ENCODE data around the gene B3GLCT. TPM values are rescaled to one million over a fixed set of nuclear protein-coding genes. Genes with fewer than 3 reads are reported as not detected.

The B3GLCT gene
- total RNA-seq, 1 donor from 2014 or later: 27.2 TPM

GRCh38 chr13:31377946-31378345 is 178.2 kb downstream of the B3GLCT start:
- peaks cover 3% of the 10 kb centered on the region for H3K4me1 Mint-ChIP-seq
- no peak for DNase-seq (ENCODE audit: low spot score in 2 of 2, unreplicated experiment in 2 of 2)

DNA sequence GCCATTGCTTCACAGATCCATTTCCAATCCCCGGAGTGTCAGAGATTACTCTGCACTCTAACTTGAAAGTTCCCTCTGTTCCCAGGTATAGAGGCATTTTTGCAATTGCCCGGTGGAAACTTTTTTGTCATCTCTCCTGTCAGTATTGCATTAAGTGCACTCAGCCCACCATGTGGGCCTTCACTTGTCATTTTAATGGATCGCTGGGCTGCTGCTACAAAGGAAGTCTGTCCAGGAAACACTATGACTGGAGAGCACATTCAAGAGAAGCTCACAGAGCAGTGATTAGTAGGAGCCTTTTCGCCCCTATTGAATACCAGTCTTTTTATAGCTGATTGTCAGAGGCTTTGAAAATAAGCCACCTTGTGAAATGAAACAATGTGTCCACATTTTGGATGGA is 180.9 kb downstream of the B3GLCT start:
- no peak overlapping the region for H3K4me3 Mint-ChIP-seq
- DNase-seq (ENCODE audit: low spot score in 2 of 2, unreplicated experiment in 2 of 2): no peak
- no peak for TF ChIP-seq CTCF (IDR thresholded peaks at IDR 0.05; ENCODE audit: unreplicated experiment)
- no peak overlapping the region for H3K27ac Mint-ChIP-seq
- H3K27me3 Mint-ChIP-seq (ENCODE audit: low read depth): peaks cover 4% of the 10 kb centered on the region
- no peaks in the 10 kb centered on the region for H3K36me3 Mint-ChIP-seq
- peaks cover 5% of the 10 kb centered on the region for H3K9me3 Mint-ChIP-seq
- H3K4me1 Mint-ChIP-seq: peaks cover 3% of the 10 kb centered on the region

More at GRCh38 chr13:31377946-31378345, 178.2 kb downstream of the B3GLCT start:
- Mint-ChIP-seq H3K4me3 (no peak overlapping the region), H3K9me3 (peaks cover 3% of the 10 kb centered on the region), H3K27me3 (ENCODE audit: low read depth) (peaks cover 4% of the 10 kb centered on the region), H3K36me3 (no peaks in the 10 kb centered on the region), H3K27ac (no peak overlapping the region)
- TF ChIP-seq CTCF (IDR thresholded peaks at IDR 0.05; ENCODE audit: unreplicated experiment): no peak

Other genes with a start within 250 kb of the B3GLCT start
- gene HSPH1, start 38.1 kb upstream of the B3GLCT start, total RNA-seq: 72.1 to 75.1 TPM (median 74.8 TPM) in 3 replicates

All from mesothelial cell of epicardium (in vitro differentiated cells).